HK-2 (cell line): ENCODE results near the gene IYD.
A peak's percentile ranks its signal among the peaks of the same experiment; 100 is the strongest.
"Not testable (repeated sequence)": the region's sequence is repeated elsewhere in the genome, so short reads cannot be mapped to it uniquely, and the experiment has no call there.

Source experiments
- DNase-seq: peaks from one replicate; pipeline ENCODE4 v3.0.0-alpha.2; 2018; ENCODE audit not compliant: unreplicated experiment

Gene IYD

DNA sequence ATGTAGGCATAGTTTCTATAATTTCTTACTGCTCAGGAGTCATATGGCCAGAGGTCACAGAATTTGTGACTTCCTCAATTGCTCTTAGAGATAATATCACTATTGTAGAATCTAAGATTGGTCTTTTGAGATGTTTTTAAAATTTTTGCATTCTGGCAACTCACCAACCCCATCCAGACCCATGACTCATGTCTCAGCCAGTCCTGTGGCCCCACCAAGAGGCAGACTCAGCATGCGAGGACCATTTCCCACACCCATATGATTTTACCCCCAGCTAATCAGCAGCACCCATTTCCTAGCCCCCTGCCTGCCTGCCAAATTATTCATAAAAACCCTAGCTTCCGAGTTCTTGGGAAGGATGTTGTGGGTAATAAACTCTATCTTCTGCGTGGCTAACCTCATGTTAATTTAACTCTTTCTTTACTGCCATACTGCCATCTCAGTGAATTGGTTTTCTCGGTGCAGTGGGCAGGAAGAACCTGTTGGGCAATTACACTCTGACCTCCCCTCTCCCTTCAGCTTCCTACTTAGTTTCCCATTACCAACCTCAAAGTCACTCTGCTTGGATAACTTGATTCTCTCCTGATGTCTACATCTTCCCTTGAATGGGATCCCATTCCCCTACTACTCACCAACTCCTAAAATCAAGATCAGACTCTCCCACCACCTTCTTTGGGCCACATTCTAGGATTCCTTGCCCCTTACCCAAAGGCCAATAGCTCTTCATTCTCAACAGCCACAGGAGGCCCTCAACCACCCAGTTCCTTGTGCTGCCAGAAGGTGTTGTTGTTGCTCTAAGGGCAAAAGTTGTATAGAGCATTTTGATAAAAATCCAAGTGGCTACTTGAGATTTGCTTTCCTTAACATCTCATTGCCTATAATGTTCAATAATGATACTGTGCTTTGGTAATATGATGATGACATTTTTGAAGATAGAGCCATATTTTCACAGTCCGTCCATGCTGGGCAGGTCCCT lies 16.2 kb upstream of the IYD start:
- no peak for DNase-seq

DNA sequence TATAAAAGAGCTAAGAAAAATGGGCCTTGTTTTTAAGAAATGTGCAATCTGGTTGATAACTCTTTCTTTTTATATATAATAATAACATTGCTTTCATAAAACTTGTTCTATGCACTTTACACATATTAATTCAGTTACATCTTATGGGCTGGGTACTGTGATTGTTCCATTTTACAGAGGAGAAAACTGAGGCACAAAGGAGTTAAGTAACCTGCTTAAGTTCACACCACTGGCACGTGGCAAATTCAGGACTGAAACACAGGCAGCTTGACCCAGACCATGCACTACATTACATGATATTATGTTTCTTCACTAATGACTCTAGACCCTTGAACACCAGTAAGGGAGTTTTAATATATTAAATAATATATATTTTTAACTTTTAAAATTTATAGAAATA lies 15.4 kb upstream of the IYD start:
- no peak for DNase-seq

DNA sequence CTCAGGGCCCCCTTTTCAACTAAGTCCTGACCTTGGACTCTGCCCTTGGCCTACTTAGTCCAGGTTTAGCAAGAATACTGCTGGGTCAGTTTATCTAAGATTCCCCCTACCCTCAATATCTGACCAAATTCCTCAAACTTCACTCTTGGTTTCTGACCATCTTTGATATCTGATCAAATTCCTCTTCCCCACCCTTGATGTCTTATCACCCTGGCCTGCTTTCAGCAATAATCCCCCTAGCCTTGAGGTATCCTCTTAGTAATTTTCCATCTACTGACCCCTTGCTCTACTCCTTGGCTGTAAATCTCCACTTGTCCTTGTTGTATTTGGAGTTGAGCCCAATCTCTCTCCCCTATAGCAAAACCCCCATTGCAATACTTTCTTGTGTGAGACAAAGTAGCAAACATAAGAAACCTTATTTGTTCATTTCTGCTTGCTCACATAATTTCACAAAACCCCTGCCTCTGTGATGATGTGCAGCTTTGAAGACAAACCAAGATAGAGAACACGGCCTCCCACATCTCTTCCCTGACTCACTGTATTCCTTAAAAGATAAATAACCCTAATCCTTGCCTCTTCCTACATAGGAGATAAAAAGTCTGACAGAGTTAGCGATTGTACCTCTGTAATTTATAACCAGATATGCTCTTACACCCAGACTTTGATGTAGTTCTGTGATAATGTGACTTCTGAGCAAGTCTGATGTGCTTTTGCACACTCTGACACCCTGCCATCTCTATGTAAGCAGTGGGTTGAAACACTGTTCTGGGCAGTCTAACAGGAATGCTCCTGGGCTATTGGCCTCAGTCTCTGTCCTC lies 13.8 kb upstream of the IYD start:
- no peak for DNase-seq

DNA sequence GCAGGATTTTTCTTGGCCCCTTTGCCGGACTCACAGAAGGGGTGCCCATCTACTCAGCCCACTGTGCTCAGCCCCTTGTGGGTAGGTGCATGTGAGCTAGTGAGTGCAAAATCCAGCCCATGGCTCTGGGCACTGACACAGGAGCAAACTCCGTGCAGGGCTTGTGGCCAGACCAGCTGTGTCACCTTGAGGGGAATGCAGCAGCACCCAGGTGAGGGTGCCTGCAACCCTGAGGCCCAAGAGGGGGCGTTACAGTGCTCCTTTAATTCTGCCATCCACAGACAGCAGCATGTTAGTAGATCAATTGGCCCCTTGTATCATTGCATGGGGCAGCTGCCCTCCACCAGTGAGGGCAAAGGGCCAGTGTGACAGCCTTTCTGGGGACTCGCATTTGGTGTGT lies 12.9 kb upstream of the IYD start:
- DNase-seq = no peak

DNA sequence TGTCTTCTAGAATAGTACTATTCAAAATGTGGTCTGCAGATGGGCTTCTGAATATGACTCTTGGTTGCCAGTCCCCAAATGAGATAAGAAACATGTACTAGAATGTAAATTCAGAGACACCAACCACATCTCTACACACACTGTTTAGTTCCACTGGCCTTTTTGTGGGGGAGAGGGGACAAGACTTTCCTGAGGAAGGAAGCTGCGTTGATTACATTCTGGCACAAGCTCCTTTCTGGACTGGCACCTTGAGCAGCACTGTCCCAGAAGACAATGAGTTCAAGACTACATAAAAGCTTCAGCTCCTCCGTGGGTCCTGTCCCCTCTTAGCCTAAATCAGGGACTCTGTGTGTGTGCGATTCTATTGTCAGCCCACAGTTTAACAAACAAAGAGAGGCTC lies 6.9 kb upstream of the IYD start:
- no peak for DNase-seq

DNA sequence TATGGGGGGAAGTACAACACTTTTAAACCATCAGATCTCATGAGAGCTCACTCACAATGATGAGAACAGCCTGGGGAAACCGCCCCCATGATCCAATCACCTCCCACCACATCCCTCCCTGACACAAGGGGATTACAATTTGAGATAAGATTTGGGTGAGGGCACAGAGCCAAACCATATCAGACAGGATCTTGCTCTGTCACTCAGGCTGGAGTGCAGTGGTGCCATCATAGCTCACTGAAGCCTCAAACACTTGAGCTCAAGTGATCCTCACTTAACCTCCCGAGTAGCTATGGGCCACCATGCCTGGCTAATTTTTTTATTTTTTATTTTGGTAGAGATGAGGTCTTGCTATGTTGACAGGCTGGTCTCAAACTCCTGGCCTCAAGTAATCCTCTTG lies 5.1 kb upstream of the IYD start:
- no peak for DNase-seq

DNA sequence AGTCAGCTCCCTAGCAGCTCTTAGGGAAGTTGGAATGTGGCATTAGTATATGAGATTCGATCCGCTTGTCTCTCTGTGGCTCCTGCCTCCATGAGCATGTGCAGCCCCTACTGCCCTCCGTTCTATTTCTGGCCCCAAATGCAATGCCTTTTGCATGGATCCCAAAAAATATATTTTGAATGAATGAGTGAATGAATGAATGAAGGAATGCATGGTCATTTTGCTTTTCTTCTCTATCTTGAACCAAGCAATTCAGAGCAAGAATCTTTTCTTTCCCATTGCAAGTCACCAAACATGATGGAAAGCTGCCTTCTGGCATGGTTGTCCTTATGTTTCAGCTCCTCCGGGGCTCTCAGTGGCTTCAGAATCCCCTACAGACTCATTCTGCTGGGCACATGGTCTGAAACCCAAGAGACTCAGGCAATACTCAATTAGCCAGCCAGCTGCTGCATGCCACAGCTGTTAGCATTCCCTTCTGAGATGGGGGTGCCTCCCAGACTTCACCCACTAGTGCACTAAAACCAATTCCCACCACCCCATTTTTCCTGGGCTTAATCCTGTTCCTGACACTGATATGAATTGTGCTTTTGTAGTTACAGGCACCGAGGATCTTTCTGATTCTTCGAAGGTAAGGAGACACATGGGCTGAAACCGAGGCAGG lies 2.6 kb upstream of the IYD start:
- no peak for DNase-seq

DNA sequence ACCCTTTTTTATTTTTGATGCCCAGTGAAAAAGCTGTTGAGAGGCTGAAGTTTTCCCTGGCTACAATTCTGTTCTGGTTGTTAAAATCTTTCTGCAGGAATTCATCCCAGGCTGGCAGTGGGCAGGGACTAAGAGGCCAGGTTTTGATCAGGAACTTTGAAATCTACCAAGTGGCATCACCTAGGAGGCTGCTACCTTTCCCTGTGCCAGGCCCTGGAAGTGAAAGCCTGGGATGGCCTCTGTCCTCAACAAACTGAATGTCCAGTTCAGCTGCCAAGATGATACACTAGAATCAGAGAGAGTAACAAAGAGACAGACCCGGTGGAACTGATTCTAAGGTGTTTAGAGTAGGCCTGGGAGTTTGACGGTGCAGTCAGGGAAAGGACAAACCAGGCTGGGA lies 596 bp downstream of the IYD start:
- DNase-seq = no peak

DNA sequence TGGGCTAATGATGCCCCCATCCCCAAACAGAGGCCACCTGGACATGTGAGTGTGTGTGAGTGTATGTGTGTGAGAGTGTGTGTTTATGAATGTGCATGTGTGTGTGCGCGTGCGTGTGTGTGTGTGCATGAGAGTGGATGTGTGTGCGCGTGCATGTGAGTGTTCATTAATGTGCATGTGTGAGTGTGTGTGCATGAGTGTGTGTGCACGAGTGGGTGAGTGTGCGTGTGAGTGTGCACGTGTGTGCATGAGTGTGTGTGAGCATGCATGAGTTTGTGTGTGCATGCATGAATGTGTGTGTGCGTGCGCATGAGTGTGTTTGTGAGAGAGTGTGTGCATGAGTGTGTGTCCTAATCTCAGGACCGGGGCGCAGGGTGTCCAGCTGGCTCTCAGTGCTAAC lies 1.3 kb downstream of the IYD start:
- no peak for DNase-seq

DNA sequence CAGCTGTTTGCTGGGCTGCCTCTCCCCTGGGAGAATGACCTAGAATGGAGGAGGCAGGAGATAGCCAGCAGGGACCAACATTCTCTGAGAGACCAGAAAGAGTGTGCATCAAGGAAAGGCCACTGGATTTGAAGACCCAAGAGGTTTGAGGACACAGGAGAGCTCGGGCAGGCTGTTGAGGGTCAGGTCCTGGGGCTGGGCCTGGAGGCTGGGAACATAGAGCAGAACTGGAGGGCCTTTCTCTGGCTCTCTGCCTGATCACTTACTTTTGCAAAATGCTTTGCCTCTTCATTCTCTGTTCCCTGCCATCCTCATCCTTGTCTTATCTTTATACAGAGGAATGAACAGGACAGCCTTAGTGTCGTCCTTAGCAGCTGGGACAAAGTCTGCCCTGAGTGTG lies 2.5 kb downstream of the IYD start:
- DNase-seq = no peak

DNA sequence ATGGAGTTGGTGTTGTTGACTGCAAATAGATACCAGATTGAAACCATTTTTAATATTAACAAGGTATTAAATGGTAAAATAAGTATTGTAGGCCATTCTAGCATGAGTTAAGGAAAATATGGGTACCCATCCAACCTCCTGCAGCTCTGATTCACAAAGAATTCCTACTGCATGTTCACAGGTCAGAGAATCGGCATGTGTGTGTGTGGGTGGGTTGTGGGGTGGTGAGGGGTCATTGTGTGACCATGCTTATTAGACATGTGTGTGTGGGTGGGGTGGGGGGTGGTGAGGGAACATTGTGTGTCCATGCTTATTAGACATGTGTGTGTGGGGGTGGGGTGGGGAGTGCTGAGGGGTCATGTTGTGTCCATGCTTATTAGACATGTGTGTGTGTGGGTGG lies 3.2 kb downstream of the IYD start:
- no peak for DNase-seq

DNA sequence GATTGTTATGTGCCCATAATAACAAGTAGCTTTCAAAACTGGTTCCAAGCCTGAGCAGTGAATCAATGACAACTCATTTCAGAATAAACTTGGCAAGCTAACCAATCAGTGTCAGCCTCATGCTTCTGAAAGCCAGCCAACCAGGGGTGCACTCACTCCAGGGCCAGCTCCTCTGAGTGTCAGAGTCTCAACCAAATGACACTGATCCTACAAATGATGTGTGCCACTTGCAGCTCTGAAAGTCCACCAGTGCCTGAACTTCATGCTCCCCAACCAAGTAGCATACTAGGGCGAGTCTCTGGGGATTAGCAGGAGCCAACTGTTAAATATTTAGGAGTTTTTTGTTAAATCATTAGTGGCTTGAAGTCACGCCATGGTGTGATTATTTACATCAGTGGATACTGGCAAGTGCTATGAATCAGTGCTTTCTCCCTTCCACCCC lies 4.5 kb downstream of the IYD start:
- no peak for DNase-seq

DNA sequence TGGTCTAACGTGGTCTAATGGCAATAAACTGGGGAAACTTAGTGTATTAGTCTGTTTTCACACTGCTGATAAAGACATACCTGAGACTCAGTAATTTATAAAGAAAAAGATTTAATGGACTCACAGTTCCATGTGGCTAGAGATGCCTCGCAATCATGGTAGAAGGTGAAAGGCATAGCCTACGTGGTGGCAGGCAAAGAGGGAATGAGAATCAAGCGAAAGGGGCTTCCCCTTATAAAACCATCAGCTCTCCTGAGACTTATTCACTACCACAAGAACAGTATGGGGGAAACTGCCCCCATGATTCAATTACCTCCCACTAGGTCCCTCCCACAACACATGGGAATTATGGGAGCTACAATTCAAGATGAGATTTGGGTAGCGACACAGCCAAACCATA lies 5.5 kb downstream of the IYD start:
- not testable (repeated sequence) for DNase-seq

DNA sequence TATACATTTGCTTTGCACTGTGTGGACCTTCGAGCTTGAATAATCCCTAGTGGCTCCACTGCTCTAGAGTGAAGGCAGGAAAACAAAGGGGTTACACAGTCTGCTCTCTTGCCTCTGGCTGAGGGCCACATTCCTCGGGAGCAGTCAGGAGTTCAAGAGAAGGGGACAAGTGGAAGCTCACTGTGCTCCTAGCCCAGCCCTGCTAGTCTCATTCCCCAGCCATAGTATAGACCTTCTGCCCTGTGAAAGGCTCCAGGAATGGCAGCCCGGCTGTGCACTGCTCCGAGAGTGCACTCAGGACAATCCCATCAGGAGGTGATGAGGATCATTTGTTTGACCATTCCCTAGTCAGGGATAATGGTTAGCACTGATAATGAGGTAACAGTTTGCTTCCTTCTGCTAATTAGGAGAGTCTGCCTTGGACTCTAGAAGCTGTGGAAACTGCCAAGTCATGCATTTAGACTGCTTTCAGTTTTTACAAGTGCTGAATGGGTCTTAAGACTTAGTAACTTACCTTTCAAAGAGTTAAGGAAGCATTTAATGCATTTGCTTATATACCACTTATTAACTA lies 8.5 kb downstream of the IYD start:
- peak; percentile 36 for DNase-seq

DNA sequence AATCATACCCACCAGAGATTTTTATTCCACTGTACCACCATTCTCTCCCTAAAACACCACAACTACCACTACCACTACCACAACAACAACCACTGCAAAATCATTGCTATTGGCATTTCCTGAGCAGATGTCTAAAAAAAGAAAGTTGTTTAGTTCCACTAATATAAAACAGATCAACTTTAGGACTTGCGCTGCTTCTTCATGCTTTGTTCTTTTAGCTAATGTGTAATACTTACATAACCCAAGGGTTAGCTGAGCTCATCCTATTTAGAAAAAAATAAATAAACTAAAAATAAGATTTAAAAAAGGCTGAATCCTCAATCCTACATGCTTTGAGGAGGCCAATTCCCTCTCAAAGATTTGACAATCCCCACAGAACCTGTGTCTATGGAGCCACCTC lies 11.4 kb downstream of the IYD start:
- DNase-seq = no peak

DNA sequence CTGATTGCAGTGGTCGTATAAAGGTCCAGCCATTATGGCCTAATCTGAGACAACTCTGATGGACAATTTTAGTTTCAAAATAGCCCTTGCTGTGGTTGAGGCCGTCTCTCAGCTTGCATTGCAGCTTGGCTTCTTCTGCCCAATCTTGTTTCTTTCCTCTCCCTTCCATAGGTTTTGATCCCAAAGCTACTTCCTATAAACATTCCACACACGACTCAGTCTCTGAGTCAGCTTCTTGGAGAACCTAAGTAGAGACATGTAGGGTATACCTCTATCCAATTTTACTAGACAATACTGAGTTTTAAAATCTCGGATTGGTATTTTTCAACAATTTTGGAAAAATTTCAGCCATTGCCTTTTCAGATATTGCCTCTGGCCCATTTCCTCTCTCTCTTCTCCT lies 13.4 kb downstream of the IYD start:
- no peak for DNase-seq

DNA sequence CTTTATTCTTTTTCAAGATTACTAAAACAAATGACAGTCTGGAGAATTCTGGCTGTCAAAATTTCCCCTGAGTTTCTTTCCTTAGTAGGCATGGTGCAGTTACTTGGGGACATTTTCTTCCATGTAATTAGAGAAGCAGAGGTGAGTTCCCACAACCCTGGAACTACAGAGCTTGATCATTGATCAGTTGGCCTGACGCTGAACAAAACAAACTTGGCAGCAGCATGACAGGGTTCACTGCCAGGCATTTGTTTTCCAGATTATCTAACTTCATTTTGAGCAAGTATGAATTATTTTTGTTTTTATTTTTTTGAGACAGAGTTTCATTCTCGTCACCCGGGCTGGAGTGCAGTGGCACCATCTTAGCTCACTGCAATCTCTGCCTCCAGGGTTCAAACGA lies 22.6 kb downstream of the IYD start:
- DNase-seq = no peak

DNA sequence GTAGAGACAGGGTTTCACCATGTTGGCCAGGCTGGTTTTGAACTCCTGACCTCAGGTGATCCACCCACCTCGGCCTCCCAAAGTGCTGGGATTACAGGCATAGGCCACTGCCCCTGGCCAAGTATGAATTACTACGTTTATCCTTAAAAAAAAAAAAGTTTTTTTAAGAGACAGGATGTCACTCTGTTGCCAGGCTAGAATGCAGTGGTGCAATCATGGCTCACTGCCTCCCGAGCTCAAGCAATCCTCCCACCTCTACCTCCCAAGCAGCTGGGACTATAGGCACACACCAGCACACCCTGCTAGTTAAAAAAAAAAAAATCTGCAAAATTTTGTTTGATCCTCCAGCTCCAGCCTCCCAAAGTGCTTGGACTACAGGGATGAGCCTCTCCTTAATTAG lies 23.1 kb downstream of the IYD start:
- DNase-seq = no peak

DNA sequence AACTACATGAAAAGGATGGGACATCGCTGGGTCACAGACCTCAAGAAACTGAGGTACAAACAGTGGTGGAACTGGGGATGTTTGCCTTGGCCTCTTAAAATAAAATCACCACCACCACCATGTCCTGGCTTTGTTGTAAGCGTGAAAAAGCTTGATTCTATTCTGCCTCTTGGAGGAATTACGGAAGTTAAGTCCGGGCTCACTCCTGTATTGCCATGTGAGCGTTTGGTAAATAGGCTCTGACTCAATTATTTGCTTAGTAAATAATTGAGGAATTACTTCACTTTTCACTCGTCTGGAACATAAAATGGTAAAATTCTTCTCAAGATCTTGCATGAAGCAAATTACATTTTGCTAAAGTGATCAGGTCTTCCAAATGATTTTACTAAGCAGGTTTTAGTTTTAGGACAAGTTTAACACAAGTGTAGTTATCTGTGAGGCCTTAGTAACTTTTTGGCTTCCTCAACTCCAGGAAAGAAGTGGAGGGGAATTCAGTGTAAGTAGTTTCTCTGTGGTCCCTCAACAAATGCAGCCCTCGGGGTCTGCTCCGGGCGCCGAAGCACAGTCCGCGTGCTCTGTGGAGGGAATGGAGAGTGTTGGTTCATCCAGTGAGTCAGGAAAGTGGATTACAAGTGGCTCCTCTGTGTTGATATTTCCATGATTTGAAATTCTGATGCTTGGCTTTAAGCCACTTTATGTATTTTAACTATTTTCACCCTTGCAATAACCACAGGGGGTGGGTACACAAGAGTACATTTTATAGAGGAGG lies 23.8 kb downstream of the IYD start:
- DNase-seq = no peak

DNA sequence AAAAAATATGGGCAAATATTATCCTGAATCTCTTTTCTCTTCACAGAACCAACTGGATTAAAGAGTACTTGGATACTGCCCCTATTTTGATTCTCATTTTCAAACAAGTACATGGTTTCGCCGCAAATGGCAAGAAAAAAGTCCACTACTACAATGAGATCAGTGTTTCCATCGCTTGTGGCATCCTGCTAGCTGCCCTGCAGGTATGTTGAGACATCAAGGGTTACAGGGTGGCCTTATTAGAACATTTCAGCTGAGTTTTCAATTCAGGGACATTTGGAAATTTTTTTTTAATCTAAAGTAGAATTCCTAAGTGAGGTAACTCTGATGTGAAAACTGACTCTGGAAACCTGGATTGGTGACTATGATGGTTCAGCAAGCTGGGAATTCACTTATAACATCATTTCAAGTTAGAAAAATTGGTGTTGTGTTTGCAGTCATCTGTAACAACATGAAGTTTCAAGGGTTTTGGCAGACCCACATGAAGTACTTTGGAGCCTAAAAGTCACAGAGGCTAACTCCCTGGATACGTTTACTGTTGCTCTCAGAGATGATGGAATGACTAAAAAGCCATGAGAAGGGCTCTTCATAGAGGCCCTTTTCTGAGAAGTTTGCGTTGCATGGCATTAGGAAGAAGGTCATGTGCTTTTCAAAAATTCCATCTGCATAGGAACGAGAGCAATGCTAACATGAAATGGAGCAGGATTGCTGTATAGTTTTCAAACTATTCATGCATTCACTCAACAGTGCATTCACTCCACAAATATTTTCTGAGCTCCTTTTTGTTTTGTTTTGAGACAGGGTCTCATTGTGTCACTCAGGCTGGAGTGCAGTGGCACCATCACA lies 25.5 kb downstream of the IYD start:
- DNase-seq = no peak
